HepG2 (cell line): ENCODE data around the gene SRCIN1. TPM values are rescaled to one million over a fixed set of nuclear protein-coding genes. Genes with fewer than 3 reads are reported as not detected.

ENCODE experiments used
- AKAP8 ChIP-seq: sonication (generic); formaldehyde crosslinking; IDR thresholded peaks from 2 replicates; pipeline ENCODE4 v1.5.1; 2020; ENCODE audit warnings: mild to moderate bottlenecking, missing genetic modification reagents
- FOXK1 ChIP-seq: sonication (generic); formaldehyde crosslinking; IDR thresholded peaks from 2 replicates; pipeline ENCODE4 v1.4.0; 2020; ENCODE audit warnings: low read depth, missing genetic modification reagents, borderline replicate concordance
- HNRNPH1 ChIP-seq: fragments of 200-400 bp; formaldehyde crosslinking; optimal IDR thresholded peaks from 2 replicates; pipeline ENCODE3; 2017; ENCODE audit warnings: mild to moderate bottlenecking, low read depth, low read length
- KLF6 ChIP-seq: IDR thresholded peaks from 2 replicates; pipeline ENCODE4 v1.8.0; 2016; ENCODE audit warnings: missing biosample characterization, missing genetic modification reagents
- MEF2D ChIP-seq: sonication (generic); formaldehyde crosslinking; IDR thresholded peaks from 2 replicates; pipeline ENCODE4 v1.5.1; 2020; ENCODE audit warnings: mild to moderate bottlenecking, missing genetic modification reagents
- RFXANK ChIP-seq: IDR thresholded peaks from 2 replicates; pipeline ENCODE4 v1.6.1; 2016
- TARDBP ChIP-seq: sonication (generic); formaldehyde crosslinking; IDR thresholded peaks from 2 replicates; pipeline ENCODE4 v1.8.0; 2022; ENCODE audit warnings: mild to moderate bottlenecking, missing genetic modification reagents
- U2AF2 ChIP-seq: fragments of 200-400 bp; formaldehyde crosslinking; IDR thresholded peaks from 2 replicates; pipeline ENCODE4 v1.6.1; 2017; ENCODE audit warnings: low read depth, mild to moderate bottlenecking, low read length
- ZBTB7B ChIP-seq: sonication (generic); formaldehyde crosslinking; IDR thresholded peaks from 2 replicates; pipeline ENCODE4 v1.4.0; 2020; ENCODE audit warnings: missing genetic modification reagents
- ZIK1 ChIP-seq: sonication (generic); formaldehyde crosslinking; IDR thresholded peaks from 2 replicates; pipeline ENCODE4 v1.5.0; 2020; ENCODE audit warnings: mild to moderate bottlenecking, low read depth, missing genetic modification reagents, borderline replicate concordance
- ZNF264 ChIP-seq: sonication (generic); formaldehyde crosslinking; IDR thresholded peaks from 2 replicates; pipeline ENCODE4 v1.4.0; 2020; ENCODE audit warnings: missing genetic modification reagents
- polyA plus RNA-seq, 8 experiments: library from polyadenylated mRNA; depleted of rRNA in 3 of 8; stranded (reverse) in 7 of 8; unstranded in 1 of 8; fragments of >200 nt; fragmentation: Illumina TruSeq in 4 of 8; extraction: Trizol in 4 of 8; gene quantifications; 2 replicates each; pipeline versions ENCODE4 v1.2.1 to v1.2.3, GENCODE V29; 2011 to 2016; ENCODE audit warnings: low read depth in 4 of 8, missing spikeins in 1 of 8, mixed read lengths in 1 of 8; ENCODE audit not compliant: insufficient read depth in 1 of 8
- total RNA-seq, 5 experiments: library from RNA; depleted of rRNA; stranded (reverse); fragments of >200 nt; fragmentation: Illumina TruSeq; extraction: Trizol; gene quantifications; 2 replicates each; pipeline ENCODE4 v1.2.3, GENCODE V29; 2016; ENCODE audit warnings: low read depth in 1 of 5
- TF ChIP-seq, protein P1 (sequence below): sonication (generic); formaldehyde crosslinking; IDR thresholded peaks from 2 replicates; pipeline ENCODE4 v1.4.0; 2020; ENCODE audit warnings: missing genetic modification reagents
- TF ChIP-seq, protein P2 (sequence below): sonication (generic); formaldehyde crosslinking; IDR thresholded peaks from 2 replicates; pipeline ENCODE4 v1.8.0; 2022; ENCODE audit warnings: missing genetic modification reagents, low read depth, mild to moderate bottlenecking, borderline replicate concordance
- TF ChIP-seq, protein P3 (sequence below): IDR thresholded peaks from 2 replicates; pipeline ENCODE4 v1.6.1; 2016; ENCODE audit warnings: low read depth, missing genetic modification reagents, missing compliant biosample characterization
- TF ChIP-seq, protein P4 (sequence below): sonication (generic); formaldehyde crosslinking; IDR thresholded peaks from 2 replicates; pipeline ENCODE4 v1.5.0; 2020; ENCODE audit warnings: mild to moderate bottlenecking, missing genetic modification reagents
- TF ChIP-seq, protein P5 (sequence below): sonication (generic); formaldehyde crosslinking; IDR thresholded peaks from 2 replicates; pipeline ENCODE4 v1.8.0; 2023; ENCODE audit warnings: mild to moderate bottlenecking, missing genetic modification reagents

SRCIN1 gene
- total and polyA plus RNA-seq, 2 of the 13 experiments (the other 11 are each of a cell fraction or from before 2014, with no cell fraction given): 1.2 to 9.6 TPM

DNA sequence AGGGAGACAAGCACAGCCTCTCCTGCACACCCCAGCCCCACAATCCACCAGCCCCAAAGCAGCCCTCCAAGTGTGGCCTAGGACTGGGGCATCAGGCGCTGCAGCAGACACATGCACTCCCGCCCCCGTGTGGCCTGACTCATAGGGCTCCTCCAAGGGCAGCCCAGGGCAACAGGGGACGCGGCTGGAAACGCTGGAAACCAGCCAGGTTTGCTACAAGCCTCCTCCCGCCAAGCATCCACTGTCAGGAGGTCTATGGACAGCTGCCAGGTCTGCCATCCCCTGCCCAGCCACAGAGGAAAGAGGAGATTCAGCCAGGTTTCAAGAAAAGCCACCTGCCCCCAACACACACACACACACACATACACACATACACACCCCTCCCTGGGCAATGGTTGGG lies 25.8 kb downstream of the SRCIN1 start (continued):
- no peak for TF ChIP-seq KLF6 (CRISPR knock-in tag)
- 0 out of 2 replicates have a peak, but pooled peaks have one; percentile 36 for TF ChIP-seq ZIK1 (CRISPR knock-in tag)
- TF ChIP-seq ZNF264 (CRISPR knock-in tag): no peak
- TF ChIP-seq FOXK1 (CRISPR knock-in tag): peak; percentile 32; the same call in 1 of the 2 replicates
- TF ChIP-seq, protein P1, sequence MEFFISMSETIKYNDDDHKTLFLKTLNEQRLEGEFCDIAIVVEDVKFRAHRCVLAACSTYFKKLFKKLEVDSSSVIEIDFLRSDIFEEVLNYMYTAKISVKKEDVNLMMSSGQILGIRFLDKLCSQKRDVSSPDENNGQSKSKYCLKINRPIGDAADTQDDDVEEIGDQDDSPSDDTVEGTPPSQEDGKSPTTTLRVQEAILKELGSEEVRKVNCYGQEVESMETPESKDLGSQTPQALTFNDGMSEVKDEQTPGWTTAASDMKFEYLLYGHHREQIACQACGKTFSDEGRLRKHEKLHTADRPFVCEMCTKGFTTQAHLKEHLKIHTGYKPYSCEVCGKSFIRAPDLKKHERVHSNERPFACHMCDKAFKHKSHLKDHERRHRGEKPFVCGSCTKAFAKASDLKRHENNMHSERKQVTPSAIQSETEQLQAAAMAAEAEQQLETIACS (CRISPR knock-in tag): no peak
- TF ChIP-seq, protein P2, sequence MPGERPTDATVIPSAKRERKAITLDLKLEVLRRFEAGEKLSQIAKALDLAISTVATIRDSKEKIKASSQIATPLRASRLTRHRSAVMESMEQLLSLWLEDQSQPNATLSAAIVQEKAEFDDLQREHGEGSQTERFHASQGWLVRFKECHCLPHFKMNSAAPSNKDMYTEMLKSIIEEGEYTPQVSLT (CRISPR knock-in tag): no peak
- TF ChIP-seq U2AF2: no peak
- TF ChIP-seq, protein P3, sequence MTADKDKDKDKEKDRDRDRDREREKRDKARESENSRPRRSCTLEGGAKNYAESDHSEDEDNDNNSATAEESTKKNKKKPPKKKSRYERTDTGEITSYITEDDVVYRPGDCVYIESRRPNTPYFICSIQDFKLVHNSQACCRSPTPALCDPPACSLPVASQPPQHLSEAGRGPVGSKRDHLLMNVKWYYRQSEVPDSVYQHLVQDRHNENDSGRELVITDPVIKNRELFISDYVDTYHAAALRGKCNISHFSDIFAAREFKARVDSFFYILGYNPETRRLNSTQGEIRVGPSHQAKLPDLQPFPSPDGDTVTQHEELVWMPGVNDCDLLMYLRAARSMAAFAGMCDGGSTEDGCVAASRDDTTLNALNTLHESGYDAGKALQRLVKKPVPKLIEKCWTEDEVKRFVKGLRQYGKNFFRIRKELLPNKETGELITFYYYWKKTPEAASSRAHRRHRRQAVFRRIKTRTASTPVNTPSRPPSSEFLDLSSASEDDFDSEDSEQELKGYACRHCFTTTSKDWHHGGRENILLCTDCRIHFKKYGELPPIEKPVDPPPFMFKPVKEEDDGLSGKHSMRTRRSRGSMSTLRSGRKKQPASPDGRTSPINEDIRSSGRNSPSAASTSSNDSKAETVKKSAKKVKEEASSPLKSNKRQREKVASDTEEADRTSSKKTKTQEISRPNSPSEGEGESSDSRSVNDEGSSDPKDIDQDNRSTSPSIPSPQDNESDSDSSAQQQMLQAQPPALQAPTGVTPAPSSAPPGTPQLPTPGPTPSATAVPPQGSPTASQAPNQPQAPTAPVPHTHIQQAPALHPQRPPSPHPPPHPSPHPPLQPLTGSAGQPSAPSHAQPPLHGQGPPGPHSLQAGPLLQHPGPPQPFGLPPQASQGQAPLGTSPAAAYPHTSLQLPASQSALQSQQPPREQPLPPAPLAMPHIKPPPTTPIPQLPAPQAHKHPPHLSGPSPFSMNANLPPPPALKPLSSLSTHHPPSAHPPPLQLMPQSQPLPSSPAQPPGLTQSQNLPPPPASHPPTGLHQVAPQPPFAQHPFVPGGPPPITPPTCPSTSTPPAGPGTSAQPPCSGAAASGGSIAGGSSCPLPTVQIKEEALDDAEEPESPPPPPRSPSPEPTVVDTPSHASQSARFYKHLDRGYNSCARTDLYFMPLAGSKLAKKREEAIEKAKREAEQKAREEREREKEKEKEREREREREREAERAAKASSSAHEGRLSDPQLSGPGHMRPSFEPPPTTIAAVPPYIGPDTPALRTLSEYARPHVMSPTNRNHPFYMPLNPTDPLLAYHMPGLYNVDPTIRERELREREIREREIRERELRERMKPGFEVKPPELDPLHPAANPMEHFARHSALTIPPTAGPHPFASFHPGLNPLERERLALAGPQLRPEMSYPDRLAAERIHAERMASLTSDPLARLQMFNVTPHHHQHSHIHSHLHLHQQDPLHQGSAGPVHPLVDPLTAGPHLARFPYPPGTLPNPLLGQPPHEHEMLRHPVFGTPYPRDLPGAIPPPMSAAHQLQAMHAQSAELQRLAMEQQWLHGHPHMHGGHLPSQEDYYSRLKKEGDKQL: no peak
- 0 out of 2 replicates have a peak, but pooled peaks have one; percentile 56 for TF ChIP-seq ZBTB7B (CRISPR knock-in tag)
- TF ChIP-seq, protein P4, sequence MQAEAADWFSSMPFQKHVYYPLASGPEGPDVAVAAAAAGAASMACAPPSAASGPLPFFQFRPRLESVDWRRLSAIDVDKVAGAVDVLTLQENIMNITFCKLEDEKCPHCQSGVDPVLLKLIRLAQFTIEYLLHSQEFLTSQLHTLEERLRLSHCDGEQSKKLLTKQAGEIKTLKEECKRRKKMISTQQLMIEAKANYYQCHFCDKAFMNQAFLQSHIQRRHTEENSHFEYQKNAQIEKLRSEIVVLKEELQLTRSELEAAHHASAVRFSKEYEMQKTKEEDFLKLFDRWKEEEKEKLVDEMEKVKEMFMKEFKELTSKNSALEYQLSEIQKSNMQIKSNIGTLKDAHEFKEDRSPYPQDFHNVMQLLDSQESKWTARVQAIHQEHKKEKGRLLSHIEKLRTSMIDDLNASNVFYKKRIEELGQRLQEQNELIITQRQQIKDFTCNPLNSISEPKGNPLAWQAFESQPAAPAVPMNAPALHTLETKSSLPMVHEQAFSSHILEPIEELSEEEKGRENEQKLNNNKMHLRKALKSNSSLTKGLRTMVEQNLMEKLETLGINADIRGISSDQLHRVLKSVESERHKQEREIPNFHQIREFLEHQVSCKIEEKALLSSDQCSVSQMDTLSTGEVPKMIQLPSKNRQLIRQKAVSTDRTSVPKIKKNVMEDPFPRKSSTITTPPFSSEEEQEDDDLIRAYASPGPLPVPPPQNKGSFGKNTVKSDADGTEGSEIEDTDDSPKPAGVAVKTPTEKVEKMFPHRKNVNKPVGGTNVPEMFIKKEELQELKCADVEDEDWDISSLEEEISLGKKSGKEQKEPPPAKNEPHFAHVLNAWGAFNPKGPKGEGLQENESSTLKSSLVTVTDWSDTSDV (CRISPR knock-in tag): no peak
- TF ChIP-seq AKAP8: 0 out of 2 replicates have a peak, but pooled peaks have one; percentile 71
- TF ChIP-seq, protein P5, sequence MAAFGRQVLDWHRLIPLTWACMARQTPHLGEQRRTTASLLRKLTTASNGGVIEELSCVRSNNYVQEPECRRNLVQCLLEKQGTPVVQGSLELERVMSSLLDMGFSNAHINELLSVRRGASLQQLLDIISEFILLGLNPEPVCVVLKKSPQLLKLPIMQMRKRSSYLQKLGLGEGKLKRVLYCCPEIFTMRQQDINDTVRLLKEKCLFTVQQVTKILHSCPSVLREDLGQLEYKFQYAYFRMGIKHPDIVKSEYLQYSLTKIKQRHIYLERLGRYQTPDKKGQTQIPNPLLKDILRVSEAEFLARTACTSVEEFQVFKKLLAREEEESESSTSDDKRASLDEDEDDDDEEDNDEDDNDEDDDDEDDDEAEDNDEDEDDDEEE (CRISPR knock-in tag): no peak
- no peak for TF ChIP-seq MEF2D (CRISPR knock-in tag)
- no peak for TF ChIP-seq HNRNPH1
- TF ChIP-seq TARDBP (CRISPR knock-in tag): 0 out of 2 replicates have a peak, but pooled peaks have one; percentile 35
- TF ChIP-seq RFXANK: no peak
